ENCODE results near the gene TMEM184A. TPM values are rescaled to one million over a fixed set of nuclear protein-coding genes. Genes with fewer than 3 reads are reported as not detected.

TMEM184A gene
- total and polyA plus RNA-seq, 4 donors, result 0.06 to 6.1 (median 0.84) TPM; not detected in 1

- no peak for ATAC-seq (ENCODE audit: low FRiP score)
- intact Hi-C loops (cut with DNase I), result loop anchor here in 1 of 2 donors (10.0 kb wide), 2 partner anchors 669 to 779 kb away; partner anchors contain the start of genes EIF3B, MRM2 and NUDT1
- no peaks in the 10 kb centered on the region for H3K9me3 ChIP-seq (ENCODE audit: control insufficient read depth, low read length)
- 82 to 84% methylated on average over 7 of the region's 7 CpGs for WGBS, 2 donors
- no peak overlapping the region for H3K4me3 ChIP-seq (ENCODE audit: low read length in 2 of 2)
- no peaks in the 10 kb centered on the region for H3K36me3 ChIP-seq (ENCODE audit: control insufficient read depth in 1 of 2, insufficient read depth in 2 of 2, low read length in 1 of 2)
- DNase-seq, result no peak
- H3K27me3 ChIP-seq (ENCODE audit: control insufficient read depth in 1 of 2, insufficient read depth in 2 of 2, low read length in 1 of 2), result no peaks in the 10 kb centered on the region
- no peak overlapping the region for H3K27ac ChIP-seq (ENCODE audit: low read depth in 1 of 2, low read length in 2 of 2)
- H3K4me1 ChIP-seq (ENCODE audit: control insufficient read depth in 1 of 2, insufficient read depth in 2 of 2, low read length in 2 of 2), result no peaks in the 10 kb centered on the region
Measured at GRCh38 chr7:1575809-1576208, 19.8 kb upstream of the TMEM184A start.

- no peak for ATAC-seq (ENCODE audit: low FRiP score)
- Histone ChIP-seq H3K27ac (ENCODE audit: low read depth in 1 of 2, low read length in 2 of 2) (no peak overlapping the region), H3K36me3 (ENCODE audit: control insufficient read depth in 1 of 2, insufficient read depth in 2 of 2, low read length in 1 of 2) (no peaks in the 10 kb centered on the region), H3K27me3 (ENCODE audit: control insufficient read depth in 1 of 2, insufficient read depth in 2 of 2, low read length in 1 of 2) (no peaks in the 10 kb centered on the region), H3K4me3 (ENCODE audit: low read length in 2 of 2) (no peak overlapping the region), H3K9me3 (ENCODE audit: control insufficient read depth, low read length) (no peaks in the 10 kb centered on the region), H3K4me1 (ENCODE audit: control insufficient read depth in 1 of 2, insufficient read depth in 2 of 2, low read length in 2 of 2) (no peaks in the 10 kb centered on the region)
- DNase-seq, result no peak
- 69 to 75% methylated on average over 7 of the region's 7 CpGs for WGBS, 2 donors
- intact Hi-C loops (cut with DNase I), result loop anchor here (5.0 to 10.0 kb wide), 4 partner anchors 60 to 783 kb away; partner anchors contain the start of genes EIF3B (in 1 of the 2), MRM2 (in 1 of the 2) and NUDT1 (in 1 of the 2)
Measured at GRCh38 chr7:1572111-1572822, 16.3 kb upstream of the TMEM184A start.

- H3K4me1 ChIP-seq (ENCODE audit: control insufficient read depth in 1 of 2, insufficient read depth in 2 of 2, low read length in 2 of 2), result no peaks in the 10 kb centered on the region
- H3K4me3 ChIP-seq (ENCODE audit: low read length in 2 of 2), result peak within 1 kb of the TSS; percentile 78 to 88
- peak within 1 kb of the TSS in 1 of 2 donors; percentile 82 for H3K27ac ChIP-seq (ENCODE audit: low read depth in 1 of 2, low read length in 2 of 2)
- peak; percentile 95 to 97 for DNase-seq
- intact Hi-C loops (cut with DNase I), result loop anchor here (2.0 to 10.0 kb wide), 6 partner anchors 31 to 785 kb away; partner anchors contain the start of genes EIF3B (in 1 of the 2), INTS1 (in 1 of the 2), MRM2 (in 1 of the 2) and NUDT1 (in 1 of the 2)
- peak; percentile 97 for ATAC-seq (ENCODE audit: low FRiP score)
- no peaks in the 10 kb centered on the region for H3K27me3 ChIP-seq (ENCODE audit: control insufficient read depth in 1 of 2, insufficient read depth in 2 of 2, low read length in 1 of 2)
- H3K36me3 ChIP-seq (ENCODE audit: control insufficient read depth in 1 of 2, insufficient read depth in 2 of 2, low read length in 1 of 2), result peaks cover 0 to 1% of the 10 kb centered on the region in 2 donors
- no peaks in the 10 kb centered on the region for H3K9me3 ChIP-seq (ENCODE audit: control insufficient read depth, low read length)
- 0 to 1% methylated on average over 68 to 95 of the region's 95 CpGs for WGBS, 2 donors
Measured at GRCh38 chr7:1569833-1570632, 14.0 kb upstream of the TMEM184A start, which contains the start of gene PSMG3. Gene PSMG3, minus strand, starts transcription at chr7:1570032. Its CDS starts 693 bp downstream, at chr7:1569339.

GRCh38 chr7:1569440-1569832 is 13.4 kb upstream of the TMEM184A start:
- WGBS, 2 donors, result 24 to 26% methylated on average over 27 of the region's 27 CpGs
- Histone ChIP-seq H3K27ac (ENCODE audit: low read depth in 1 of 2, low read length in 2 of 2) (no peak overlapping the region), H3K27me3 (ENCODE audit: control insufficient read depth in 1 of 2, insufficient read depth in 2 of 2, low read length in 1 of 2) (no peaks in the 10 kb centered on the region), H3K4me3 (ENCODE audit: low read length in 2 of 2) (peak overlapping the region; percentile 44 to 66), H3K36me3 (ENCODE audit: control insufficient read depth in 1 of 2, insufficient read depth in 2 of 2, low read length in 1 of 2) (peaks cover 0 to 1% of the 10 kb centered on the region in 2 donors), H3K4me1 (ENCODE audit: control insufficient read depth in 1 of 2, insufficient read depth in 2 of 2, low read length in 2 of 2) (no peaks in the 10 kb centered on the region), H3K9me3 (ENCODE audit: control insufficient read depth, low read length) (no peaks in the 10 kb centered on the region)
- ATAC-seq (ENCODE audit: low FRiP score) (no peak), DNase-seq (no peak)
- intact Hi-C loops (cut with DNase I), result loop anchor here in 1 of 2 donors (5.0 kb wide), 1 partner anchor 67 kb away; the partner anchor contains the start of gene INTS1

GRCh38 chr7:1569016-1569415 is 13.0 kb upstream of the TMEM184A start:
- no peak overlapping the region for H3K4me3 ChIP-seq (ENCODE audit: low read length in 2 of 2)
- H3K4me1 ChIP-seq (ENCODE audit: control insufficient read depth in 1 of 2, insufficient read depth in 2 of 2, low read length in 2 of 2), result no peaks in the 10 kb centered on the region
- DNase-seq, result no peak
- H3K36me3 ChIP-seq (ENCODE audit: control insufficient read depth in 1 of 2, insufficient read depth in 2 of 2, low read length in 1 of 2), result peaks cover 0 to 1% of the 10 kb centered on the region in 2 donors
- H3K27ac ChIP-seq (ENCODE audit: low read depth in 1 of 2, low read length in 2 of 2), result no peak overlapping the region
- no peak for ATAC-seq (ENCODE audit: low FRiP score)
- H3K27me3 ChIP-seq (ENCODE audit: control insufficient read depth in 1 of 2, insufficient read depth in 2 of 2, low read length in 1 of 2), result no peaks in the 10 kb centered on the region
- H3K9me3 ChIP-seq (ENCODE audit: control insufficient read depth, low read length), result no peaks in the 10 kb centered on the region
- 85 to 87% methylated on average over 13 of the region's 13 CpGs for WGBS, 2 donors
- intact Hi-C loops (cut with DNase I), result loop anchor here in 1 of 2 donors (5.0 kb wide), 1 partner anchor 67 kb away; the partner anchor contains the start of gene INTS1

GRCh38 chr7:1567896-1568510 is 12.0 kb upstream of the TMEM184A start:
- Histone ChIP-seq H3K9me3 (ENCODE audit: control insufficient read depth, low read length) (no peaks in the 10 kb centered on the region), H3K27me3 (ENCODE audit: control insufficient read depth in 1 of 2, insufficient read depth in 2 of 2, low read length in 1 of 2) (no peaks in the 10 kb centered on the region), H3K4me1 (ENCODE audit: control insufficient read depth in 1 of 2, insufficient read depth in 2 of 2, low read length in 2 of 2) (no peaks in the 10 kb centered on the region), H3K27ac (ENCODE audit: low read depth in 1 of 2, low read length in 2 of 2) (no peak overlapping the region), H3K4me3 (ENCODE audit: low read length in 2 of 2) (no peak overlapping the region), H3K36me3 (ENCODE audit: control insufficient read depth in 1 of 2, insufficient read depth in 2 of 2, low read length in 1 of 2) (peaks cover 0 to 1% of the 10 kb centered on the region in 2 donors)
- WGBS, 2 donors, result 85 to 88% methylated on average over 17 of the region's 17 CpGs
- DNase-seq (no peak), ATAC-seq (ENCODE audit: low FRiP score) (no peak)
- intact Hi-C loops (cut with DNase I), result loop anchor here in 1 of 2 donors (5.0 kb wide), 1 partner anchor 66 kb away; the partner anchor contains the start of gene INTS1

GRCh38 chr7:1567049-1567771 is 11.2 kb upstream of the TMEM184A start:
- Histone ChIP-seq H3K4me1 (ENCODE audit: control insufficient read depth in 1 of 2, insufficient read depth in 2 of 2, low read length in 2 of 2) (no peaks in the 10 kb centered on the region), H3K27ac (ENCODE audit: low read depth in 1 of 2, low read length in 2 of 2) (no peak overlapping the region), H3K27me3 (ENCODE audit: control insufficient read depth in 1 of 2, insufficient read depth in 2 of 2, low read length in 1 of 2) (no peaks in the 10 kb centered on the region), H3K4me3 (ENCODE audit: low read length in 2 of 2) (no peak overlapping the region), H3K36me3 (ENCODE audit: control insufficient read depth in 1 of 2, insufficient read depth in 2 of 2, low read length in 1 of 2) (peaks cover 0 to 1% of the 10 kb centered on the region in 2 donors), H3K9me3 (ENCODE audit: control insufficient read depth, low read length) (no peaks in the 10 kb centered on the region)
- intact Hi-C loops (cut with DNase I), result loop anchor here in 1 of 2 donors (5.0 kb wide), 1 partner anchor 65 kb away; the partner anchor contains the start of gene INTS1
- ATAC-seq (ENCODE audit: low FRiP score), result no peak
- 84 to 86% methylated on average over 26 of the region's 26 CpGs for WGBS, 2 donors
- DNase-seq, result no peak

Data from aorta (tissue), 5 donors.